Endothelial cell (in vitro differentiated cells): Measurements from ENCODE around the gene MB21D2. TPM values are rescaled to one million over a fixed set of nuclear protein-coding genes. Genes with fewer than 3 reads are reported as not detected.

Experiments used
- DNase-seq: peaks from one replicate; pipeline ENCODE4 v3.0.0; 2021; ENCODE audit warnings: low spot score
- H3K27ac Mint-ChIP-seq: one replicate; pipeline ENCODE4 v1.8.0; 2021; ENCODE audit warnings: mixed read lengths, inconsistent platforms; ENCODE audit not compliant: unreplicated experiment
- H3K27me3 Mint-ChIP-seq: one replicate; pipeline ENCODE4 v1.8.0; 2021; ENCODE audit warnings: mild to moderate bottlenecking, moderate library complexity, mixed read lengths, inconsistent platforms; ENCODE audit not compliant: unreplicated experiment
- H3K36me3 Mint-ChIP-seq: one replicate; pipeline ENCODE4 v1.8.0; 2021; ENCODE audit warnings: mild to moderate bottlenecking, low read depth, mixed read lengths, inconsistent platforms; ENCODE audit not compliant: unreplicated experiment
- H3K4me1 Mint-ChIP-seq: one replicate; pipeline ENCODE4 v1.8.0; 2021; ENCODE audit warnings: mild to moderate bottlenecking, mixed read lengths, inconsistent platforms; ENCODE audit not compliant: unreplicated experiment
- H3K4me3 Mint-ChIP-seq: one replicate; pipeline ENCODE4 v1.8.0; 2021; ENCODE audit warnings: mild to moderate bottlenecking, mixed read lengths, inconsistent platforms; ENCODE audit not compliant: unreplicated experiment
- H3K9me3 Mint-ChIP-seq: one replicate; pipeline ENCODE4 v1.8.0; 2021; ENCODE audit warnings: mixed read lengths, inconsistent platforms; ENCODE audit not compliant: unreplicated experiment
- total RNA-seq: library from RNA; stranded (reverse); fragmentation: NEBNext Ultra II Directional; extraction: Animal tissue kit (Norgen Biotek cat#: 25700); gene quantifications from one replicate; pipeline ENCODE4 v1.2.1, GENCODE V29; 2021; ENCODE audit not compliant: unreplicated experiment
- TF ChIP-seq, protein P1 (sequence below): fragments of 200-600 bp; sonication (generic); IDR thresholded peaks from one replicate; pipeline ENCODE4 v1.5.0; 2021; ENCODE audit warnings: antibody characterized with exemption; ENCODE audit not compliant: unreplicated experiment

The MB21D2 gene
- total RNA-seq, 1 donor from 2014 or later: 4.3 TPM

DNA sequence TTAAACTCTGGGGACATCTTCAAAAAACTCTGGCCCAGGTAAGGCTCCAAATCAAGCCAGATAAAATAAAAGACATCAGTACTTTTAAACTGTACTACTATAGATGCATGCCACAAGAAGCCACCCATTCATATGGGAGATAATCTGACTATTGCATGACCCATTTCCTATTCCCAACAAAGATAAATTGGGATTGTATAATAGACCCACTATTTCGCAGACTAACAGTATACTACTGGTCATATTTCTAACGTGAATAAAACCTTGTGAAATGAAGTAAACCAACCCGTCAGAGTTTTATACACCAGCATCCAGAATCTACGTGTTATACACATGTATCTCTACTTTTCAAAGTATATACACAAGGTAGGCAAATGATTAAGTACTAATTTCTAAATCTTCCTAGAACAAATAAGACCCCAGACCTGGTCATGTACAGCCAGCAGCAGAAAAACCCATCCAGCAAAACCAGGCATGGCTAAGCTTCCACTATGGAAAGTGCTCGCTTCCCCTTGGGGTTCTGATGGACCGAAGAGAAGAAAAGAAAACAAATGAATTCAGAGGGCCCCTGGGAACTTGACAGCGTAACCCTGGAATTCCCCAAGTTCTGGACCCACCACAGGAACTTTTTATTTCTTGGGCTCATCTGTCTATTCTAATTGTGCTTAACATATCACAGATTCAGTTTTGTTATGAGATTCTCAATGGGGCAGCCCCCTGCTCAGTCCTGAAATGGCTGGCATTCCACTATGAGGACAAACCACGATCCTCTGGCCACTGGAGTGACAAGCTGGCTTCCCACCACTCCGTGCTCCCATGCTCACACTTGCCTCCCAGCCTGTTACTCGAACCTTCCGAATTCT lies 69.1 kb downstream of the MB21D2 start:
- TF ChIP-seq, protein P1, sequence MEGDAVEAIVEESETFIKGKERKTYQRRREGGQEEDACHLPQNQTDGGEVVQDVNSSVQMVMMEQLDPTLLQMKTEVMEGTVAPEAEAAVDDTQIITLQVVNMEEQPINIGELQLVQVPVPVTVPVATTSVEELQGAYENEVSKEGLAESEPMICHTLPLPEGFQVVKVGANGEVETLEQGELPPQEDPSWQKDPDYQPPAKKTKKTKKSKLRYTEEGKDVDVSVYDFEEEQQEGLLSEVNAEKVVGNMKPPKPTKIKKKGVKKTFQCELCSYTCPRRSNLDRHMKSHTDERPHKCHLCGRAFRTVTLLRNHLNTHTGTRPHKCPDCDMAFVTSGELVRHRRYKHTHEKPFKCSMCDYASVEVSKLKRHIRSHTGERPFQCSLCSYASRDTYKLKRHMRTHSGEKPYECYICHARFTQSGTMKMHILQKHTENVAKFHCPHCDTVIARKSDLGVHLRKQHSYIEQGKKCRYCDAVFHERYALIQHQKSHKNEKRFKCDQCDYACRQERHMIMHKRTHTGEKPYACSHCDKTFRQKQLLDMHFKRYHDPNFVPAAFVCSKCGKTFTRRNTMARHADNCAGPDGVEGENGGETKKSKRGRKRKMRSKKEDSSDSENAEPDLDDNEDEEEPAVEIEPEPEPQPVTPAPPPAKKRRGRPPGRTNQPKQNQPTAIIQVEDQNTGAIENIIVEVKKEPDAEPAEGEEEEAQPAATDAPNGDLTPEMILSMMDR: no peak
- Mint-ChIP-seq H3K4me3 (no peak overlapping the region), H3K9me3 (no peaks in the 10 kb centered on the region), H3K27ac (no peak overlapping the region), H3K27me3 (no peaks in the 10 kb centered on the region), H3K36me3 (no peaks in the 10 kb centered on the region), H3K4me1 (no peaks in the 10 kb centered on the region)
- no peak for DNase-seq

DNA sequence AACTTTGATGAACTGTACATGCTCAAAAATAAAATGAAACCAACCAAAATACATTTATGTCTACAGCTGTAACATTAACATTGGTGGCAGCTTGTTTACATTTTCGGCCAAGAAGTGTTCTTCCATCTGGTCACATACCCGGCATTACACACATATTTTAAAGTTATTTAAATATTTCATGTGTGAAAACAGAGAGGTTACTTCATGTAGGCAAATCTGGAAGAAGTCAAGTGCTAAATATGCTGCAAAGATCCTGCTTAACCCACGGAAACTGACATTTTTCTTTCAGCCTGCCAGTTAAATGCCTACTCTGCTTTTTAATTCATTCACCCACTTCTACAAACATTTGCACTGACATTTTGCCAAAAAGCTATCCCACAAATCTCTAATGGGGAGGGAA lies 69.7 kb downstream of the MB21D2 start:
- H3K9me3 Mint-ChIP-seq: no peaks in the 10 kb centered on the region
- TF ChIP-seq, protein P1: no peak
- H3K4me1 Mint-ChIP-seq: no peaks in the 10 kb centered on the region
- H3K36me3 Mint-ChIP-seq: no peaks in the 10 kb centered on the region
- no peaks in the 10 kb centered on the region for H3K27me3 Mint-ChIP-seq
- no peak for DNase-seq
- H3K4me3 Mint-ChIP-seq: no peak overlapping the region
- H3K27ac Mint-ChIP-seq: no peak overlapping the region

DNA sequence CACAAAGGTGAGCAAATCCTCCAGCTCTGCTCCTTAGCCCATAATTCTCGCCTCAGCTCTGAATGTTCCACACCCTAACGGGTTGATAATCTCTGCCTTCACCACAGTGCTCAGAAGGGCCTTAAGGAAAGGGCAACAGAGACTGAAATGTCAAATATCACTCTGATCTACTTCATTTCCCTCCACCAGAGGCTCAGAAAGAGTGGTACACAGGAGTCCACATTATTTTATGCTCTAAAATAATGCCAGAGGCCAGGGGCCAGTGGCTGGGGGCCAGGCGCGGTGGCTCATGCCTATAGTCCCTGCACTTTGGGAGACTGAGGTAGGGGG lies 72.2 kb downstream of the MB21D2 start:
- Mint-ChIP-seq H3K4me1 (no peaks in the 10 kb centered on the region), H3K27me3 (no peaks in the 10 kb centered on the region), H3K4me3 (no peak overlapping the region), H3K9me3 (no peaks in the 10 kb centered on the region), H3K27ac (no peak overlapping the region), H3K36me3 (no peaks in the 10 kb centered on the region)
- TF ChIP-seq, protein P1: no peak
- no peak for DNase-seq

DNA sequence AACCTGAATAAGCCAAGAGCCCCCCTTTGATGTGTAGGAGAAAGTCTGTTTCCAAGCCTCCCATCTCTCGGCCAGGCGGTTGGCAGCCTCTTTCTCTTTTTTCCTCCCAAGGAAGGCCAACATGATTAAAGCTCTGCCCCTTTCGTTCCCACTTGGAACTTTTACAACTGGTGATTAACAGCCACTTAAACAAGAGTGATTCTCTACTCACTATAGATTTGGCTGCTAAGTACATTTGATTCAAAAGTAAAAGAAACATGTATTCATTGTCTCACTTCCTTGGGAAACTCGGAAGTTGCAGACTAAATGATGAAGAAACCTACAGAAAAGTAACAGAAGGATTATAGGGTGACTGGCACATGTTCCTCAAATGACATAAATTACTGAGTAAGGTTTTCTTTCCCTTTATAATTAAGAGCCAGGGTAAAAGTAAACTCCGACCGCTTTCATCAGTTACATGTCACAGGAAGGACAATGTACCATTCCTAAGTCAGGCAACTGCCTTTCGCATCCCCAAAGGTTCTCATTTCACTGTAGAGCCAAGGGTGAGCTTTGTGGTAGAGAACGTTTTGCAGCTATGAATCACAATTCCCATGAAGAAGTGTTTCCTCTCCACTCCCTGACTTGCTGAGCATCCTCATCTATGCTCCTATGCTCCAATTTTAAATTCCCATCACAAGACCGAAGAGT lies 72.7 kb downstream of the MB21D2 start:
- H3K27ac Mint-ChIP-seq: no peak overlapping the region
- DNase-seq: no peak
- H3K9me3 Mint-ChIP-seq: no peaks in the 10 kb centered on the region
- no peak overlapping the region for H3K4me3 Mint-ChIP-seq
- H3K27me3 Mint-ChIP-seq: no peaks in the 10 kb centered on the region
- H3K36me3 Mint-ChIP-seq: no peaks in the 10 kb centered on the region
- TF ChIP-seq, protein P1: no peak
- H3K4me1 Mint-ChIP-seq: no peaks in the 10 kb centered on the region

DNA sequence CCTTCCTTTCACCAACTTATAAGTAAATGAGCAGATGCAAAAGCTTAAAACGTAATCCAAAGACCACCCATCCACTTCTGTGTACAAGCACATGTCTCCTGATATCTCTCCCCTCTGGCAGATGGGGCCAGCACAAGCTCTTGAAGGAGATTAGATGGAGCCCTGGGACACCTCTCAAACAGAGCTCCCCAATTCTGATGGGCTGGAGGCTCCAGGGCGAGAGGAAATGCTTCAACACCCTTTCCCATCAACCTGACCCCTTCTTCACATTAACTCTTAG lies 73.2 kb downstream of the MB21D2 start:
- TF ChIP-seq, protein P1: no peak
- no peak overlapping the region for H3K27ac Mint-ChIP-seq
- H3K36me3 Mint-ChIP-seq: no peaks in the 10 kb centered on the region
- DNase-seq: no peak
- no peak overlapping the region for H3K4me3 Mint-ChIP-seq
- no peaks in the 10 kb centered on the region for H3K27me3 Mint-ChIP-seq
- H3K4me1 Mint-ChIP-seq: no peaks in the 10 kb centered on the region
- H3K9me3 Mint-ChIP-seq: no peaks in the 10 kb centered on the region
